SH-SY5Y (cell line): ENCODE data around the gene CDH10.

Source experiments
- GATA2 ChIP-seq: IDR thresholded peaks from 2 replicates; pipeline ENCODE4 v1.6.1; 2011; ENCODE audit warnings: mild to moderate bottlenecking, low read depth, low read length
- GATA3 ChIP-seq: IDR thresholded peaks from 2 replicates; pipeline ENCODE4 v1.6.1; 2011; ENCODE audit warnings: low read depth, mild to moderate bottlenecking, low read length, moderate library complexity

- TF ChIP-seq GATA2: no peak
- TF ChIP-seq GATA3: no peak
Observed at GRCh38 chr5:24649531-24649930, 4.8 kb upstream of the CDH10 start.
